ENCODE measurements around the gene DCHS2.
A peak's percentile ranks its signal among the peaks of the same experiment; 100 is the strongest.

DCHS2 gene

DNA sequence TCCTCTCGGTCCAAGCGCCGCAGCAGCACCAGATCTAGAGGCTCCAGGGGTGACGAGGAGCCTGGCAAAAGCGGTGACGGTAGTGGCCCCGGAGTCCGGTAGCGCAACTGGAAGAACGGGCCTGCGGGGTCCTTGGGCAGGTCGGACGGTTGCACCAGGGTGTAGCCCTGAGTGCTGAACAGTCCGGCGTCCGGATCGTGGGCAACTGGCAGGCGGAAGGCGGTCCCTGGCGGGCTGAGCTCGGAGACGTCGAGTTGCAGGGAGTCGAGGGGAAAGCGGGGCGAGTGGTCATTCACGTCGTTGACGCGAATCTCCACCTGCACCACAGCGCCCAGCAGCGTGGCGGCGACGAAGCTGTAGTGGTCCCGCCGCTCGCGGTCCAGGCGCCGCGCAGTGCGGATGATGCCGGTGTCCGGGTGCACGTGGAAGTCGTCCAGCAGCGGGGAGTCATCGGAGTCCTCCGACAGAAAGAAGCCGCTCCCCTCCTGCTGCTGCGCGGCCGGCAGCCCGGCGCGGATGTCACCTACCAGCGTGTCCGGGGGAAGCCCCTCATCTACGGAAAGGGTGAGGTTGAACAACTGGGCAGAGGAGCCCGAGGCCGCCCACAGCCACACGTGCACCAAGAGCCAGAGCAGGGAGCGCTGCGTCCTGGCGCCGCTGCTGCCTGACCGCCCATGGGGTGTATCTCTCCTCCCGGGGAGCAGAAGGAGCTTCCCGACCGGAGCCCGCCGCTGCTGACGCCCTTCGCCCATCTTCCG is 837 bp downstream of the DCHS2 start:
- DNase-seq (ENCODE audit: low read depth, low spot score), result no peak

- no peak for DNase-seq (ENCODE audit: low read depth, low spot score)
These were observed 1.4 kb downstream of the DCHS2 start for GRCh38 chr4:154490234-154490582.

GRCh38 chr4:154489558-154490233 is 1.9 kb downstream of the DCHS2 start:
- no peak for DNase-seq (ENCODE audit: low read depth, low spot score)

GRCh38 chr4:154487145-154487544 is 4.5 kb downstream of the DCHS2 start:
- no peak for DNase-seq (ENCODE audit: low read depth, low spot score)

- DNase-seq (ENCODE audit: low read depth, low spot score), result no peak
These were observed 6.3 kb downstream of the DCHS2 start for GRCh38 chr4:154485127-154485773.

- DNase-seq (ENCODE audit: low read depth, low spot score), result no peak
These were observed 13.1 kb downstream of the DCHS2 start for GRCh38 chr4:154478547-154478946.

DNA sequence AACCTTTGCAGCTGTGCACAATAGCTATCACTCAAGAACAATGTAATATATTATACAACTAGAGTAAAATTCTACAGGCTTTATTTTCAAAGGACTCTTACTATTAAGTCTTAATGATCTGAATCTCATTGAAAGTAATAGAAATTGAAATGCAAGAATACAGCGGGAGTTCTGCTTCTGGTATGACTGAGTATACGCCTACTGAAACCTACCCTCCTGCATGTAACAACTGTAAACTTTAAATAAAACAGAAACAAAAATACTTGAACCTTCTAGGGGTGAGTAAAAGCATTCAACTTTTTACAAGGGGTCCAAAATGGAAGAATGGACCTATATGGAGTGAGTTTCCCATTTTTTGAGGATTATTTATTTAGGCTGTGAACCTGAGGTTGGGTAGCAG is 13.5 kb downstream of the DCHS2 start:
- no peak for DNase-seq (ENCODE audit: low read depth, low spot score)

- DNase-seq (ENCODE audit: low read depth, low spot score), result no peak
These were observed 15.4 kb downstream of the DCHS2 start for GRCh38 chr4:154476232-154476631.

DNA sequence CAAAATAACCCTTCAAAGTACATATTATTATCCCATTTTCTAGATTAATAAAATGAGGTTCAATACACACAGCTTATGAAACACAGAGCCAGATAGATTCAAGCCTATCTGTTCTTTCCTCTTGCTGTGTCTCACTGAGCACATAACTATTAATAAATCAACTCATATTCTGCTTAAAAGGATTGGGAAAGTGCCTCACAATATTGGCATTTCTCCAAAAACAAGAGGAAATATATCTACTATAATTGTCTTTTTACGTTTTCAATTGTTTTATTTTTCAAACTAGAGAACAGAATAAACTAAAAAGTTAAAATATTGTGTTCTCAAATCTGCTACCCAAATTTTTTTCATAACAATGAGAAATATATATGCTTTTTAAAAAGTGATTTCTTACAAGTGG is 15.8 kb downstream of the DCHS2 start:
- DNase-seq (ENCODE audit: low read depth, low spot score), result no peak

GRCh38 chr4:154473497-154473896 is 18.1 kb downstream of the DCHS2 start:
- no peak for DNase-seq (ENCODE audit: low read depth, low spot score)

GRCh38 chr4:154472858-154473257 is 18.7 kb downstream of the DCHS2 start:
- no peak for DNase-seq (ENCODE audit: low read depth, low spot score)

DNA sequence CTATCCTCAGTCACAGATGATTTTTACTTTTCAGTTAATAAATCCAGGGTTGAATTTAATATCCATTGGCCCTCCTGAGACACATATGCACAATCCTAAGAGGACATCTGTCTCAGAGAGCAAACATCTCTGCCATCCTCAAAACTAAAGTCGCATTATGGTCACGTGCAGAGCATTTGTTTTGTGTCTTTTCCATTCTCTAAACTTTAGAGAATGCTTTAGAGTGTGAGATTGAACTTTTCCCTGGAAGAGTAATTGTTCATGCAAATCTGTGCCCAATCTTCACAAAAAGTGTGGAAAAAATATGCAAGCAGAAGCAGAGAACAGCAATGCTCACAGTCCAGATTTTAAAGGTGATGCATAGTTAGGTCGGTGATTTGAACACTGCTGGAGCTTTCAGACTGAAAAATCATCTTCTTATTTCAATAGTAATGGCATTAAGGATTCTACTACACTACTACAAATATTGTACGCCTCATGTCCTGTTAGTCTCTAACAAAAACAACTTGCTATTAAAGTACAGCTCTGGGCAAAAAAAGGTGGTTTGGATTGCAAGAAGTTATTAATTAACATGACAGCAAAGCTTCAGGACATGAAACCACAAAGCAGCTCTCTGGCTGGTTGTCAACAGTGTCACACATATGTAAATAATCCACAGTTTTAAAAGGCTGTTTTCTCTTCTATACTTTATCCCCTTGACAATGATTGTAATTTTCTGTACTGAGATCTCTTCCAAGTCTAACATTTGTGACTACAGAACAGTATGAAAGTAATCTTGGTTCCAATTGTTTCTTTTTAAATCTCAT is 19.9 kb downstream of the DCHS2 start:
- no peak for DNase-seq (ENCODE audit: low read depth, low spot score)

DNA sequence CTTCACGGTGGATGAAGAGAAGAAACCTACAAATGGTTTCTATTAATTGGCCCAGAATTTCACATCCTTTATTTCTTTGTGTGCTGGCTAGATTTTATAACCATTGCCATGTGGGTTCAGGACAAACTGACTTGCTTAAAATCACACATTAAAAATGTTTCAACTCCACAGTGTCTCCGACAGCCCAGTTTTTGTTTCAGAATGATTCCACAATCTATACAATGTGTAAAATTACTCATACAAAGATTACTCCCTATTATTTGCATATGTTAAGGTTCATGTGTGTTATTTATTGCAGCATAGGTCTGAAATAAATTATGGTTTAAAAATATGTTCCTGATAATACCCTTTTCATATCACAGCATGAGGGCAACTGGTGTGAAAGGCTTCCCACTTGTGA is 20.6 kb downstream of the DCHS2 start:
- DNase-seq (ENCODE audit: low read depth, low spot score), result no peak

DNA sequence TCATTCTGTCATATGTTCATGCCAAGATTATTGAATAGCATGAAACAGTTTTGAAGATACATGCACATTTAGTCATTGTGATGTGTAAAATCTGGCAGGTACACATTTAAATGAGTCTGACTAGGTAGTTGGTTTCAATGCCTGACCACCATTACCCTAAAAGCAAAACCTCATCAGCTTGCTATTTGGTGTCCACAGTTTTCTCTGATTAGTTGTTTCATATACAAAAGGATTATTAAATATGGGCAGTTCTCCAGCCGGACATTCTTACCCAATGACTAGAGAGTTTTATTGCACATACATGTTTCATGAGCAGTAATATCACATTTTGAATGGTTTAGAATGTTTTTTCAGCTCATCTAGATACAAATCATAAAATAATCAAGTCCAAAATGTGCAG is 23.7 kb downstream of the DCHS2 start:
- DNase-seq (ENCODE audit: low read depth, low spot score), result no peak

DNA sequence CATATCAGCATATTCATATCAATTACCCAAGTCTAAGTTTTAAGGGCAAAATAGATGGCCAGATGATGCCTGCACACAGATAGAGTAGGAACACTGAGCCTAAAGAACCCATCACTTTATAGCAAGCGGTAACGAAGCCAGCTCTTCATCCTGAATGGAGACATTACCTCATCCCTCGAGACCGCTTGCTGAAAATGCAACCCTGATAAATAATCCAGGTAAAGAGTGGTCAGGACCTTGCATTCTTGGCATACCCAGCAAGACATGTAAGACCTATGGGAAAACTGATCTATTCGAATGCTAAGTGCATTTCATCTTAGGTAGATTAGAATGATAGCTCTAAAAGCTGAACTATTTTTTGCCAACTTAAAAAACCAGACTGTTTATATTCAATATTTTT is 25.3 kb downstream of the DCHS2 start:
- DNase-seq (ENCODE audit: low read depth, low spot score), result peak; percentile 57

GRCh38 chr4:154465085-154465484 is 26.5 kb downstream of the DCHS2 start:
- DNase-seq (ENCODE audit: low read depth, low spot score), result no peak

GRCh38 chr4:154464654-154465053 is 26.9 kb downstream of the DCHS2 start:
- no peak for DNase-seq (ENCODE audit: low read depth, low spot score)

- no peak for DNase-seq (ENCODE audit: low read depth, low spot score)
These were observed 29.4 kb downstream of the DCHS2 start for GRCh38 chr4:154462081-154462810.

- no peak for DNase-seq (ENCODE audit: low read depth, low spot score)
These were observed 34.1 kb downstream of the DCHS2 start for GRCh38 chr4:154457471-154457870.

- no peak for DNase-seq (ENCODE audit: low read depth, low spot score)
These were observed 34.7 kb downstream of the DCHS2 start for GRCh38 chr4:154456889-154457288.

GRCh38 chr4:154456240-154456639 is 35.4 kb downstream of the DCHS2 start:
- no peak for DNase-seq (ENCODE audit: low read depth, low spot score)
